OCI-LY7 (cell line): ENCODE measurements around the gene ELOVL7. TPM values are rescaled to one million over a fixed set of nuclear protein-coding genes. Genes with fewer than 3 reads are reported as not detected.
"Not testable (repeated sequence)": the region's sequence is repeated elsewhere in the genome, so short reads cannot be mapped to it uniquely, and the experiment has no call there.

Source experiments
- BruUV-seq: library from RNA; stranded (reverse); fragments of 400-500 nt; replicated peaks from 2 replicates; lab custom pipeline; 2021; lab: Mats Ljungman, UMichigan
- CTCF ChIA-PET: fragments of 300-600 bp; sonication (Branson Sonifier 250); formaldehyde crosslinking; loops from one replicate; lab custom pipeline; 2022; ENCODE audit warnings: antibody characterized with exemption; ENCODE audit not compliant: unreplicated experiment; lab: Charles Lee
- POLR2A ChIA-PET: fragments of 300-600 bp; sonication (Branson Sonifier 250); formaldehyde crosslinking; loops from one replicate; lab custom pipeline; 2022; ENCODE audit warnings: antibody characterized with exemption; lab: Charles Lee
- DNase-seq: peaks from one replicate; pipeline ENCODE4 v3.0.0-alpha.2; 2015; ENCODE audit warnings: low spot score
- H2AFZ ChIP-seq: fragments of 200-600 bp; sonication (generic), shearing (Covaris generic); 2 replicates; pipeline ENCODE4 v1.6.1; 2014; ENCODE audit warnings: mild to moderate bottlenecking, antibody characterized with exemption, low read length, moderate library complexity
- H3K27ac ChIP-seq: fragments of 200-600 bp; sonication (generic); 2 replicates; pipeline ENCODE4 v1.5.1; 2014; ENCODE audit warnings: mixed run types, low read depth, mild to moderate bottlenecking, moderate library complexity, low read length, inconsistent platforms; ENCODE audit not compliant: poor library complexity, severe bottlenecking
- H3K36me3 ChIP-seq: fragments of 200-600 bp; sonication (generic); 2 replicates; pipeline ENCODE4 v1.6.1; 2014; ENCODE audit warnings: mild to moderate bottlenecking, antibody characterized with exemption, low read length, moderate library complexity, mixed read lengths; ENCODE audit not compliant: insufficient read depth
- H3K4me1 ChIP-seq: fragments of 200-600 bp; sonication (generic); 2 replicates; pipeline ENCODE4 v1.5.1; 2014; ENCODE audit warnings: mild to moderate bottlenecking, low read length; ENCODE audit not compliant: insufficient read depth, poor library complexity, severe bottlenecking
- H3K4me2 ChIP-seq: fragments of 200-600 bp; sonication (generic); 2 replicates; pipeline ENCODE4 v1.6.1; 2014; ENCODE audit warnings: mild to moderate bottlenecking, low read length
- H3K4me3 ChIP-seq: fragments of 200-600 bp; sonication (generic); 2 replicates; pipeline ENCODE4 v1.5.1; 2014; ENCODE audit warnings: mild to moderate bottlenecking, low read depth, low read length; ENCODE audit not compliant: poor library complexity, severe bottlenecking
- H3K79me2 ChIP-seq: fragments of 200-600 bp; sonication (generic); 2 replicates; pipeline ENCODE4 v1.6.1; 2016; ENCODE audit warnings: low read depth, mild to moderate bottlenecking, low read length, moderate library complexity, mixed read lengths; ENCODE audit not compliant: insufficient read depth
- H3K9me2 ChIP-seq: fragments of 200-600 bp; sonication (generic); 2 replicates; pipeline ENCODE4 v1.6.1; 2016; ENCODE audit warnings: mild to moderate bottlenecking, low read length, mixed read lengths; ENCODE audit not compliant: insufficient read depth
- H3K9me3 ChIP-seq: fragments of 200-600 bp; sonication (generic); 2 replicates; pipeline ENCODE4 v1.6.1; 2014; ENCODE audit warnings: mild to moderate bottlenecking, mixed run types, low read length, mixed read lengths
- H4K20me1 ChIP-seq: fragments of 200-600 bp; sonication (generic); 2 replicates; pipeline ENCODE4 v1.6.1; 2014; ENCODE audit warnings: mild to moderate bottlenecking, antibody characterized with exemption, low read length, moderate library complexity, mixed read lengths; ENCODE audit not compliant: insufficient read depth
- CTCF ChIP-seq: fragments of 200-600 bp; sonication (generic); conservative IDR thresholded peaks from 2 replicates; pipeline ENCODE4 v1.5.1; 2014; ENCODE audit warnings: mild to moderate bottlenecking, antibody characterized with exemption, low read length, moderate library complexity, mixed read lengths
- EZH2phosphoT487 ChIP-seq: fragments of 200-600 bp; sonication (generic); IDR thresholded peaks from 2 replicates; pipeline ENCODE4 v1.6.1; 2018; ENCODE audit warnings: low read depth, borderline replicate concordance, mild to moderate bottlenecking, mixed run types, antibody characterized with exemption, low read length, moderate library complexity, mixed read lengths
- intact Hi-C: fragments of 100-400 bp; cut with micrococcal nuclease; formaldehyde crosslinking; loops from one replicate; pipeline ENCODE4 v1.10.0; 2022; ENCODE audit not compliant: unreplicated experiment
- total RNA-seq, 2 experiments: library from RNA; depleted of rRNA in 1 of 2; stranded (reverse); fragments of >200 nt in 1 of 2; shearing (Covaris generic) in 1 of 2; gene quantifications; 2 replicates each; pipeline ENCODE4 v1.2.3, GENCODE V29; 2014 to 2022

ELOVL7 gene
- total RNA-seq, 2 experiments from 2014 or later, result 0.03 TPM; not detected in 1

DNA sequence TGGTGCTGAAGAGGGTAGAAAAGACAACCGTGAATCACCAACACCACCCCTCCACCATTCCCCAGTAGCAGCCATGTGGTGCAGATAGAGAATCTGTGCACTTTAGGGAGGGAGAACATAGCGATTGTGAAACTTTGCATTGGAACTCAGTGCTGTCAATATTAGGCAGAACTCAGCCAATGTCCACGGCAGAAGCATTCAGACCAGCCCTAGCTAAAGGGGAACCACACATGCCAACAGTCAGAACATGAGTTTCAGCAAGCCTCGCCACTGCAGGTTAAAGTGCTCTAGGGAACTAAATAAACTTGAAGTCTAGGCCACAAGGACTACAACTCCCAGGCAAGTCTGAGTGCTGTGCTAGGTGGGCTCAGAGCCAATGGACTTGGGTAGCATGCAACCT is 105.6 kb downstream of the ELOVL7 start:
- Histone ChIP-seq H3K79me2 (no peaks in the 10 kb centered on the region), H3K4me3 (no peak overlapping the region), H2AFZ (no peak overlapping the region), H3K9me3 (no peaks in the 10 kb centered on the region), H3K9me2 (no peaks in the 10 kb centered on the region), H3K4me2 (no peak overlapping the region), H4K20me1 (no peaks in the 10 kb centered on the region), H3K27ac (no peak overlapping the region), H3K4me1 (no peaks in the 10 kb centered on the region), H3K36me3 (no peaks in the 10 kb centered on the region)
- ChIA-PET POLR2A (no interaction called here), CTCF (no interaction called here)
- intact Hi-C loops, result no loop called here
- BruUV-seq, result no TSS peak
- no peak for DNase-seq
- TF ChIP-seq CTCF, result no peak
- no peak for TF ChIP-seq EZH2phosphoT487

DNA sequence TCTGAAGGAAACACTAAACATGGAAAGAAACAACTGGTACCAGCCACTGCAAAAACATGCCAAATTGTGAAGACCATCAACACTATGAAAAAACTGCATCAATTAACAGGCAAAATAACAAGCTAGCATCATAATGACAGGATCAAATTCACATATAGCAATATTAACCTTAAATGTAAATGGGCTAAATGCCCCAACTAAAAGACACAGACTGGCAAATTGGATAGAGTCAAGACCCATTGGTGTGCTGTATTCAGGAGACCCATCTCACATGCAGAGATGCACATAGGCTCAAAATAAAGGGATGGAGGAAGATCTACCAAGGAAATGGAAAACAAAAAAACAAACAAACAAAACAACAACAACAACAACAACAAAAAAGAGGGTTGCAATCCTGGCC is 113.2 kb downstream of the ELOVL7 start:
- CTCF ChIA-PET, H3K9me2 ChIP-seq, DNase-seq, BruUV-seq, H3K36me3 ChIP-seq, H3K9me3 ChIP-seq, H3K79me2 ChIP-seq, H3K27ac ChIP-seq, H3K4me2 ChIP-seq, H3K4me1 ChIP-seq, H3K4me3 ChIP-seq, H2AFZ ChIP-seq, intact Hi-C loops, POLR2A ChIA-PET, H4K20me1 ChIP-seq: not testable (repeated sequence)

DNA sequence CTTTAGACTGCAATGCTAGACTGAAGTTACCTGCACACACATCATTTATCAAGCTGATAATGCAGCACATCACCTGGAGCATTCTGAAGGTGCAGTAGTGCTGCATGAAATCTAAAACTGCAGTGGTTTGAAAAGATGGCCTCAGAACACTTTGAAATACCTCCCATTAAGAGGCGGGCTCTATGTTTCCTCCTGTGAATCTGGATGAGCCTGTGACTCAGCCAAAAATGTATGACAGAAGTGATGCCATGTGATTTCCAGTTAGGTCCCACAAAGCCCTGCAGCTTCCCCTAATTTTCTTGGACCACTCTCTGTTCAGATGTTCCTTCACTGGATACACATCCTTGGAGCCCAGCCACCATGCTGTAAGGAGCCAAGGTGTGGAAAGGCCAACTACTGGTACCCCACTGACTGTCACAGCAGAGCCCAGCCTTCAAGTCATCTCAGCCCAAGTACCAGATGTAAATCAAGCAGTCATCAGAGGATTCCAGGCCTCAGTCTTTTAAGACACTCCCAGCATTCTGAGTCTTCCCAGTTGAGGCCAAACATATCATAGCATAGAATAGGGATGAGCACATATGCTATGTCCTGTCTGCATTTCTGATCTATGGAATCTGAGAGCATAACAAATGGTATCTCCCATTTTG is 116.9 kb downstream of the ELOVL7 start:
- no TSS peak for BruUV-seq
- Histone ChIP-seq H3K9me2 (no peaks in the 10 kb centered on the region), H3K79me2 (no peaks in the 10 kb centered on the region)

More for the DNA sequence above, 116.9 kb downstream of the ELOVL7 start:
- no peaks in the 10 kb centered on the region for H3K4me1 ChIP-seq
- no peaks in the 10 kb centered on the region for H4K20me1 ChIP-seq
- no peak overlapping the region for H2AFZ ChIP-seq
- CTCF ChIA-PET, result no interaction called here
- intact Hi-C loops, result no loop called here
- DNase-seq, result no peak
- H3K4me2 ChIP-seq, result no peak overlapping the region
- H3K36me3 ChIP-seq, result no peaks in the 10 kb centered on the region
- no peak overlapping the region for H3K27ac ChIP-seq
- no peak overlapping the region for H3K4me3 ChIP-seq
- TF ChIP-seq EZH2phosphoT487 (no peak), CTCF (no peak)
- POLR2A ChIA-PET, result no interaction called here
- no peaks in the 10 kb centered on the region for H3K9me3 ChIP-seq
